ENCODE measurements around the gene LMNB1. TPM values are rescaled to one million over a fixed set of nuclear protein-coding genes. Genes with fewer than 3 reads are reported as not detected.
A peak's percentile ranks its signal among the peaks of the same experiment; 100 is the strongest.

LMNB1 gene
- total RNA-seq, 1 experiment from 2014 or later = 211 TPM

DNA sequence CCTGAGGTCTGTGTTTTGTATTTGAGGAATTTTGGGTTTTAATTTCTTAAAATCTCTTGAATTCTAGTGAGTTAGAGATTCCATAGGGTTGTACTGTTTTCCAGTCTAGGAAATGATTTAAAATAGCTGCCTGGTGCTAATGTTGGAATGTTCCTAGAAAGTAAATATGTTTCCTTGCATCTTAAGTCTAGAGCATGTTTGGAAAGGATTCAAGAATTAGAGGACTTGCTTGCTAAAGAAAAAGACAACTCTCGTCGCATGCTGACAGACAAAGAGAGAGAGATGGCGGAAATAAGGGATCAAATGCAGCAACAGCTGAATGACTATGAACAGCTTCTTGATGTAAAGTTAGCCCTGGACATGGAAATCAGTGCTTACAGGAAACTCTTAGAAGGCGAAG lies 41.8 kb downstream of the LMNB1 start:
- H3K4me1 ChIP-seq (ENCODE audit: insufficient read depth, low read length) = no peaks in the 10 kb centered on the region
- H3K23me2 ChIP-seq (ENCODE audit: insufficient read length, low read depth, low read length, poor library complexity, severe bottlenecking) = no peaks in the 10 kb centered on the region
- H4K20me1 ChIP-seq (ENCODE audit: control insufficient read depth, insufficient read depth, insufficient read length) = no peaks in the 10 kb centered on the region
- H2AFZ ChIP-seq (ENCODE audit: low read length) = no peak overlapping the region
- H2BK15ac ChIP-seq (ENCODE audit: low read depth, low read length) = no peak overlapping the region
- Mint-ChIP-seq H3K27ac (peak overlapping the region in 1 of 3 experiments; percentile 65; a peak in 1 of 7 replicates), H3K9me3 (no peaks in the 10 kb centered on the region), H3K27me3 (ENCODE audit: low read depth) (no peaks in the 10 kb centered on the region), H3K36me3 (ENCODE audit: insufficient read depth in 1 of 3, low read depth in 3 of 3) (peaks cover 35 to 86% (median 71%) of the 10 kb centered on the region in 3 experiments; a peak in 6 of 7 replicates), H3K4me3 (no peak overlapping the region), H3K4me1 (no peaks in the 10 kb centered on the region; a peak in 1 of 4 replicates)
- H4K5ac ChIP-seq (ENCODE audit: insufficient read length, low read depth, low read length) = no peak overlapping the region
- H3K79me1 ChIP-seq (ENCODE audit: insufficient read depth, low read depth, low read length, poor library complexity, severe bottlenecking) = no peaks in the 10 kb centered on the region
- no peak overlapping the region for H2BK120ac ChIP-seq (ENCODE audit: low read depth, low read length, poor library complexity, severe bottlenecking)
- no peaks in the 10 kb centered on the region for H3K9me3 ChIP-seq (ENCODE audit: control insufficient read depth, low read depth, low read length)
- H2AK5ac ChIP-seq (ENCODE audit: insufficient read length, low read length) = no peak overlapping the region
- TF ChIP-seq, protein P1, sequence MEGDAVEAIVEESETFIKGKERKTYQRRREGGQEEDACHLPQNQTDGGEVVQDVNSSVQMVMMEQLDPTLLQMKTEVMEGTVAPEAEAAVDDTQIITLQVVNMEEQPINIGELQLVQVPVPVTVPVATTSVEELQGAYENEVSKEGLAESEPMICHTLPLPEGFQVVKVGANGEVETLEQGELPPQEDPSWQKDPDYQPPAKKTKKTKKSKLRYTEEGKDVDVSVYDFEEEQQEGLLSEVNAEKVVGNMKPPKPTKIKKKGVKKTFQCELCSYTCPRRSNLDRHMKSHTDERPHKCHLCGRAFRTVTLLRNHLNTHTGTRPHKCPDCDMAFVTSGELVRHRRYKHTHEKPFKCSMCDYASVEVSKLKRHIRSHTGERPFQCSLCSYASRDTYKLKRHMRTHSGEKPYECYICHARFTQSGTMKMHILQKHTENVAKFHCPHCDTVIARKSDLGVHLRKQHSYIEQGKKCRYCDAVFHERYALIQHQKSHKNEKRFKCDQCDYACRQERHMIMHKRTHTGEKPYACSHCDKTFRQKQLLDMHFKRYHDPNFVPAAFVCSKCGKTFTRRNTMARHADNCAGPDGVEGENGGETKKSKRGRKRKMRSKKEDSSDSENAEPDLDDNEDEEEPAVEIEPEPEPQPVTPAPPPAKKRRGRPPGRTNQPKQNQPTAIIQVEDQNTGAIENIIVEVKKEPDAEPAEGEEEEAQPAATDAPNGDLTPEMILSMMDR (conservative IDR thresholded peaks at IDR 0.05) = no peak
- no peak overlapping the region for H3K9ac ChIP-seq (ENCODE audit: extremely low read depth, insufficient read length, low read length)
- no peak overlapping the region for H4K91ac ChIP-seq (ENCODE audit: insufficient read length, low read depth, low read length)
- no peaks in the 10 kb centered on the region for H3K27me3 ChIP-seq (ENCODE audit: insufficient read depth, low read length)
- H3K56ac ChIP-seq (ENCODE audit: insufficient read length, low read depth, low read length) = no peak overlapping the region
- no peak overlapping the region for H4K8ac ChIP-seq (replicated peaks; ENCODE audit: insufficient read length, low read depth, low read length)
- no peak overlapping the region for H3K4me2 ChIP-seq (ENCODE audit: insufficient read depth, insufficient read length, low read length)
- no peak overlapping the region for H3T11ph ChIP-seq (ENCODE audit: low read length)
- H3K27ac ChIP-seq (ENCODE audit: insufficient read length, low read depth, low read length) = no peak overlapping the region
- no peak for DNase-seq
- H3K23ac ChIP-seq (ENCODE audit: insufficient read length, low read depth, low read length) = no peak overlapping the region
- H3K18ac ChIP-seq (ENCODE audit: insufficient read length, low read depth, low read length) = no peak overlapping the region
- H3K4ac ChIP-seq (ENCODE audit: low read depth, low read length) = no peak overlapping the region
- no peak overlapping the region for H2BK20ac ChIP-seq (ENCODE audit: low read depth, low read length, poor library complexity, severe bottlenecking)
- no peak overlapping the region for H3K14ac ChIP-seq (ENCODE audit: insufficient read depth, low read length)
- no peak overlapping the region for H2BK12ac ChIP-seq (ENCODE audit: insufficient read length, low read depth, low read length)
- H3K79me2 ChIP-seq (ENCODE audit: insufficient read depth, low read length) = no peaks in the 10 kb centered on the region
- WGBS (ENCODE audit: extremely low coverage, insufficient read length, low lambda C conversion rate) = no CpG with 5 or more reads among the region's 4 CpGs
- no peak overlapping the region for H2BK5ac ChIP-seq (ENCODE audit: insufficient read length, low read length)

Data from H9 (cell line).